NOMO-1 treated with DMSO at 0.1 percent for 48 hours (cell line): Measurements from ENCODE around the gene CLIC3.
"Not testable (repeated sequence)": the region's sequence is repeated elsewhere in the genome, so short reads cannot be mapped to it uniquely, and the experiment has no call there.

Source experiments
- DNase-seq: peaks from one replicate; lab custom pipeline; 2025; ENCODE audit not compliant: unreplicated experiment; lab: John Stamatoyannopoulos, UW

CLIC3 gene, protein sequence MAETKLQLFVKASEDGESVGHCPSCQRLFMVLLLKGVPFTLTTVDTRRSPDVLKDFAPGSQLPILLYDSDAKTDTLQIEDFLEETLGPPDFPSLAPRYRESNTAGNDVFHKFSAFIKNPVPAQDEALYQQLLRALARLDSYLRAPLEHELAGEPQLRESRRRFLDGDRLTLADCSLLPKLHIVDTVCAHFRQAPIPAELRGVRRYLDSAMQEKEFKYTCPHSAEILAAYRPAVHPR

DNA sequence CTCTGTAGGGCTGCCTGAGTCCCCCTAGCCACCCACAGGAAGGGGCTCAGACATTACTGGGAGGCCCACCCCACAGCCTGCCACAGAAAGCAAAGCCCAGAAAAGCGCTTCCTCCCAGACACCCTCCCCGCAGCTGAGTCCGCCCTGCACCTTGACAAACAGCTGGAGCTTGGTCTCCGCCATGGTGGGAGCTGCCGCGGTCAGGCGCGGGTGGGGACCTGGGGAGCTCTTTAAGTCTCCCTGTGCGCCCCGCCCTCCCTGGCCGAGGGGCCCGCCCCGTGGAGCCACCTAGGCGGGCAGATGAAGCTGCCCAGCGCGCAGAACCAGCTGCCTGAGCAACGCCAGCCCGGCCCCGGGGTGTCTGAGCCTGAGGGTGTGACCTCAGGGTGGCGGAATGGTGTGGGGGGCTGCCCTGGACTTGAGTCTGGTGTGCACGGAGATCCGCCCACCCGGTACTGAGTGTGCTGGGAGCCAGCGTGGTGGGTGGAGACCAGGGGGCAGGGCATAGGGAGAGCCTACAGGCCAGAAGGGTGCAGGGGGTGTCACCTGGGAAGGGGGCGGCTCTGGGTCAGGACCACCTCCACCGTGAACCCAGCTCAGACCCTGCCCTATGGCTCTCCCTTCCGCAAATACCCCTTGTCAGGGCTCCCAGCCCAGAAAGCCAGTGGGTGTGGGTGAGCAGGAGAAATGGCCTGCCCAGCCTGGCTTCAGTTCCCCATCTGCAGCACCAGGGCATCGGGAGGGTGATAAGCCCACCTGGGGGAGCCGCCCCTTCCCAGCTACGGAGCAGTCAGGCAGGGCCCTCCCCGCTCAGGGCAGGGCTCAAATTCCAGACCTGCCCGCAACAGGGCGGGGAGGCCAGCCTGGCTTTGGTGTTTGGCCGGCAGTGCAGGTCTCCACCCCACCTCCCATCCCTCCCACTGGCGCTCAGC, at the start of gene CLIC3:
Gene CLIC3, minus strand, starts transcription at position 208 of the 932 bp plus-strand sequence. Its CDS starts 25 bp downstream, at position 183.
- no peak for DNase-seq

GRCh38 chr9:137045294-137046087, 49.1 kb upstream of the CLIC3 start:
- DNase-seq = no peak

DNA sequence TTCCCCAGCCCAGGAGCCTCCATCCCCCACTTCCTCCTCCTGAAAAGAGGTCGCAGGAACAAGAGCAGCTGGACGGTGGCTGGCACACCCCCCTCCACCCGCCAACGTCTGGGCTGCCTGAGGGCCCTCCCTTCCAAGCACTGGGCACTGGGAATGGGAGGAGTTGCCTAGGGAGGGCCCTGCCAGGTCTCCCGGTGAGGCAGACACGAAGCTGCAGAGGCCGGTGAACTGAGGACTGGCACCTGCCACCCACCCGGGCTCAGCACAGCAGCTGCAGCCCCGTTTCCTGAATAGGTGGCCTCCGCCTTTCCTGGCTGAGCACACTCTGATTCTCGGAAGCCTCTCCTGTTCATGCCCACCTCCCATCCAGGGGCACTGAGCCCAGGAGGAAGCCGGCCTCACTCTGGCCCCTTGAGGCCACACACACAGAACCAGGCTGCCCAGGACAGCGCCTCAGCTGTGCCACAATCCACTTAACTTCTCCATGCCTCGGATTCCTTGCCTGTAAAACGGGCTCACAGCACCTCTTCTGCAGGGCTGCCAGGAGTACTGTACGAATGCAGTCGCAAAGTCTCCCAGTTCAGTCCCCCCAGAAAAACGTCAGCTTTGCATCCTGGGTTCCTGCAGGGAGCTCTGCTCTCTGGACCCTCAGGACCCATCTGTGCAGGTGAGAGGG, 48.3 kb upstream of the CLIC3 start:
- no peak for DNase-seq

- DNase-seq = no peak
Measured at GRCh38 chr9:137044037-137044436, 47.7 kb upstream of the CLIC3 start.

GRCh38 chr9:137042751-137043727, 46.7 kb upstream of the CLIC3 start:
- DNase-seq = no peak

DNA sequence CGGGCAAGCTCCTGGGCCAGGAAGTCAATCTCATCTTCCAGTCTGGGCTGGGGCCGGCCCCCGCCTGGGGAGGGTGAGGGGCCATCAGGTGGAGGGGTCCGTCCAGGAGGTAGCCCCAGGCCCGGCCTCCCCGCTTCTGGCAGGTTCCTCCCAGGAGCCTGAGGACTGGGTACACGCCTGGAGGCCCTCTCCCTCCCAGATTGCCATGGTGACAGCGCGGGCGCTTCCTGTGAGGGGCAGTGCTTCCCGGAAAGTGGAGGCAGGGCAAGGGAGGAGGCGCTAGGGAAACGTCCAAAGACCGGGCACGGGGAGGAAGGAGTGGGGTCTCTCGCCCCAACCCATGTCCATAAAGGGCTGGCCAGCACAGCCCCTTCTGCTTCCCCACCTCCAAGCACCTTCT, 44.8 kb upstream of the CLIC3 start:
- no peak for DNase-seq

DNA sequence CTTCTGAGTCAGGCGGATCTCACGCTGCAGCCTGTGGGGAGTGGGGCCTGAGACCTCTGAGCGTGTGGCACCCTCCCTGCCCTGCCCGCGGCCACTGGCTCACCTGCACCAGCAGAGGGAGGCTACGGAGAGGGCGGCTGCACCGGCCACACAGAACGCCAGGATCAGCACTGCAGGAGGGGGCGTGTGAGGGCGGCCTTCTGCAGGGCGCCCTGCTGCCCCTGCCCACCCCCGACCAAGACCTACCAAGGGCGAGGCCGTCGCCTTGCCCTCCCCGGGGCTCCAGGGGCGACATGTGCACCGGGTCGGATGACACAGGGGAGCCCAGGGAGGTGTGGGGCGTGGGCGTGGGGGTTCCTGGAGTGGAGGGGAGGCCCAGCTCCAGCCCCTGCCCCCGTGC, 44.2 kb upstream of the CLIC3 start:
- no peak for DNase-seq

GRCh38 chr9:137039611-137040366, 43.4 kb upstream of the CLIC3 start:
- no peak for DNase-seq

DNA sequence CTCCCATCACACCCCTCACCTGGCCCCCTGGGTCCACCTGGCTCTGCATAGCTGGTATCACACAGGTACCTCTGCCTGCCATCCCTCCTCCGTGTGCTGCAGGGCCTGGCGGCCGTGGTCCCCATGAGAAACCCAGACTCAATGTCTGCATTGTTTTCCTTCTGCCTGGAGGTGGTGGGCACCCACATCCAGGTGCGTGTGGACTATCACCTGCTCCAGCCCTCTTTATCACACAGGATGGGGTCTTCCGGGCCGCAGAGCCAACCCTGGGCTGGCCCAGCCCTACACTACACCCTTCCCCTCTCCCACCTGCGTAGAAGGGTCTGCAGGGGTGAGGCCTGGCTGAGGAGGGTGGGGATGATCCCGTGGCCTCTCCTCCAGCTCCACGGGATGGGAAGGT, 42.5 kb upstream of the CLIC3 start:
- DNase-seq = no peak

- no peak for DNase-seq
Measured at GRCh38 chr9:137037483-137037882, 41.1 kb upstream of the CLIC3 start.

DNA sequence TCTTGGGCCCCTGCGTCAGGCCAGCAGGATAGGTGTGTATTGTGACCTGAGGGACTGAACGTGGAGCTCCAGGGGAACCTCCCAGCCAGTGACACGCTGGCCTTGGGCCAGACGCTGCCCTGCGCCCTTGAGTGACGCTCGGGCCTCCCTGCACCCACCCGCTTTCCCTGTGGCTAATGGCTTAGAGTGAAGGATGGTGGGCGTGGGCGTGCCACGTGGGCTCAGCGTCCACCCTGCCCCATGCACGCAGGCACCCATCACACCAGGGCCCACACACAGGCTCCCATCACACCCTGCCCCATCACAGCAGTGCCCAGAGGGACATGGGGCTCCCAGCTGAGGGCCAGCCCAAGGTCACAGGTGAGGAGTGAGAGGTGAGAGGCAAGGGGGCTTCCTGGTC, 40.7 kb upstream of the CLIC3 start:
- DNase-seq = no peak

GRCh38 chr9:137035937-137036336, 39.6 kb upstream of the CLIC3 start:
- DNase-seq = no peak

DNA sequence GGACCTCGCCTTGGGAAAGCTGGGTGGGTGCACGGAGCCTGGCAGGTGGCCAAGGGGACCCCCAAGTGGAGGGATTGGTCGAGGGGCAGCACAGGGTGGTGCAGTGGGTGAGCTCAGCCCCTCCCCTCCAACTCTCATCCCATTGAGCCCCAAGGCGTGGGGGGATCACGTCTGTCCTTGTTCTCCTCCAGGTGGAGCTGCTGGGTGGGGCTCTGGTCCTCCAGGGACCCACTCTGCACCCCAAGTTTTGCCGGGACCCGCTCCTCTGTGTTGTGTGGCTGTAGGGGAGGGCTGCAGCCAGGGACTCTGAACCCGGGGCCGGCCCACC, 39.1 kb upstream of the CLIC3 start:
- DNase-seq = no peak

DNA sequence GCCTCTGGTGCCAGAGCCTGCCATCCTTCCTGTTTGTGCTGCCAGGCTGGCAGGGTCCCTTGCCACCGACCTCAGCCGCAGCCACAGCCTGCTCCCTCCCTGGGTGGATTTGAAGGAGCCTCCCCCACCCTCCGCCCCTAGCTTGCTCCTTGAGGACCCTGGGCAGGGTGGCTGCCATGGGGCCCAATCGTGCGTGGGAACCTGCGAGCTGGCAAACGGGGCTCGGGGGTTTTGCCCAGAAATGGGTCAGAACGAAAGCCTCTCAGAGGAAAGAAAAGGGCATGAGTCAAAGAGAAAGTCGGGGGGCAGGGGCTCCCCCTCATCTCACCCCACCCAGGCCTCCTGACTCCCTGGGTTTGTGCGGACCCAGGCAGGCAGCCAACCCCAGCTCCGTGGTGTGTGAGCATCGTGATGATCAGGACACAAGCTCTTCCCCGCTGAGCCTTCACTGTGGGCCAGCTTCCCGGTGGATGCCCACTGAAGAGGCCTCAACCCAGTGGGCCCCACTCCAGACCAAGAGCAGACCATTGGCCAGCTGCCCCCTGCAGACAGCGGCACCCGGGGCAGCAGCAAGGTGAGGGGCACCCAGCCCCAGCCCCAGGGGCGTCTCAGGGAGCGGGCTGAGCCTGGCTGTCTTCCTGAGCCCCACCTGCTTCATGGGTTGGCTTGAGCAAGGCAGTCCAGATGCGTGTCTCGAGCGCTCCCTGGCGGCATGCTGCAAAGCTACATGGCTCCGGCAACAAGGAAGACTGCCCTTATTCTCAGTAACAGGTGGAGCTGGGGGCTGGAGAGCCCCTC, 38.5 kb upstream of the CLIC3 start:
- DNase-seq = peak; percentile 91

DNA sequence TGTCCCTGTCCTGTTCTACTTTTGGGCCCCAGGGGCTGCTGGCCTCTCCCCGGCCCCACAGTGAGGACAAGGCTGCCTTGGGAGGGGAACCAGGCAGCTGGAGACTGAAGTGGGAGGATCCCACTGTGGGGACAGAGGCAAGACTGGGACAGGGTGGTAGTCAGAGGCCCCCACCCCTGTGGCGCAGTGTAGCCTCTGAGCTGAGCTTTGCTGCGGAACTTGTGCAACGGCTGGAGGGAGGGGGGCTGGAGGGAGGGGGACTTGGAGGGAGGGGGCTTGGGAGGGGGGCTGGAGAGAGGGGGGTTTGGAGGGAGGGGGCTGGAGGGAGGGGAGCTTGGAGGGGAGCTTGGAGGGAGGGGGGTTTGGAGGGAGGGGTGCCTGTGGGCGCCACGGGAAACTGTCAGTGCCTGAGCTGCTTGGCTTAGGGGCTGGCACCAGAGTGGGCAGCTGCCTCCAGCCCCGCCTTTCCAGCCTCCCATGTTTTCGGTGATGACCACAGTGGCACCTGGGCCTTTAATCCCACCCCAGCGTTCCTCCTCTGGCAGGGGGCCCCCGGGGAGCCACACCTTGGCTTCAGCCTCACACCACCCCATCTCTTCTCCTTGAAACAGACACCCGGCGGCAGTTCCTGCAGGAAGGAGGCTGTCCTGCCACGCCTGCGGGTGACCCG, 37.8 kb upstream of the CLIC3 start:
- peak; percentile 67 for DNase-seq

DNA sequence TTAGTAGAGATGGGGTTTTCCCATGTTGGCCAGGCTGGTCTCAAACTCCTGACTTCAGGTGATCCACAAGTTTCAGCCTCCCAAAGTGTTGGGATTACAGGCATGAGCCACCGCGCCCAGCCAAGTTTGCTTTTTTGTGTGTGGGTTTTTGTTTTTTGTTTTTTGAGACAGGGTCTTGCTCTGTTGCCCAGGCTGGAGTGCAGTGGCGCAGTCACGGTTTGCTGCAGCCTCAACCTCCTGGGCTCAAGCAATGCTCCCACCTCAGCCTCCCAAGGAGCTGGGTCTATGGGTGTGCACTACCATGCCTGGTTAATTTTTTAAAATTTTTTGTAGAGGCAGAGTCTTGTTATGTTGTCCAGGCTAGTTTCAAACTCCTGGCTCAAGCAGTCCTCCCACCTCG, 37.1 kb upstream of the CLIC3 start:
- not testable (repeated sequence) for DNase-seq

GRCh38 chr9:137032858-137033257, 36.5 kb upstream of the CLIC3 start:
- DNase-seq = peak; percentile 71
